NCI-H524 treated with DMSO at 0.1 percent for 48 hours (cell line): ENCODE data around the gene AMDHD2.
"Not testable (repeated sequence)": the region's sequence is repeated elsewhere in the genome, so short reads cannot be mapped to it uniquely, and the experiment has no call there.

Experiments used
- DNase-seq: peaks from one replicate; lab custom pipeline; 2025; lab: John Stamatoyannopoulos, UW

The AMDHD2 gene

GRCh38 chr16:2580143-2580542 is 60.0 kb downstream of the AMDHD2 start:
- DNase-seq, result not testable (repeated sequence)

DNA sequence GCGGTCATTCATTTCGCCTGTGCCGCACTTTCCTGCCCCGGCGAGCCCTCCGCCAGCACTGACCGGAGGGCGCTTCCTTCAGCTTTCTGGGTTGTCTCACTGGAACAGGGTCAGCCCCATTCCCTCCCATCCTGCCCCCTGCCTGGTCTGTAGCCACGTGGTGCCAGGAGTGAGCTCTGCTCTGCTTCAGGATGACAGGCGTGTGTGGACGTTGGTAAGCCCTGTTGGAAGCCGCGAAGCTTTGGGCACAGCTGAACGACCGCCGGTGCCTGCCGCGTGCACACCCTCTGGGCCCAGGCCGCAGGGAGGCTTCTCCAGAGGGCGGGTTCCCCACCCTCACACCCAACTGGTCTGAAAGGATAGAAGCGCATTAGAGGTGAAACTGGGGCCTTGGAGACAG is 60.6 kb downstream of the AMDHD2 start:
- not testable (repeated sequence) for DNase-seq
